HG02840 (cell line): ENCODE data around the gene TERT.
"Not testable (repeated sequence)": the region's sequence is repeated elsewhere in the genome, so short reads cannot be mapped to it uniquely, and the experiment has no call there.

Experiments used
- ATAC-seq: cut with Tn5 transposase; IDR thresholded peaks from one replicate; pipeline ENCODE4 v1.9.1; 2021; ENCODE audit warnings: mild to moderate bottlenecking, moderate library complexity, moderate number of reproducible peaks; ENCODE audit not compliant: unreplicated experiment, low FRiP score

TERT gene

GRCh38 chr5:1298067-1298551, 3.2 kb upstream of the TERT start:
- no peak for ATAC-seq

DNA sequence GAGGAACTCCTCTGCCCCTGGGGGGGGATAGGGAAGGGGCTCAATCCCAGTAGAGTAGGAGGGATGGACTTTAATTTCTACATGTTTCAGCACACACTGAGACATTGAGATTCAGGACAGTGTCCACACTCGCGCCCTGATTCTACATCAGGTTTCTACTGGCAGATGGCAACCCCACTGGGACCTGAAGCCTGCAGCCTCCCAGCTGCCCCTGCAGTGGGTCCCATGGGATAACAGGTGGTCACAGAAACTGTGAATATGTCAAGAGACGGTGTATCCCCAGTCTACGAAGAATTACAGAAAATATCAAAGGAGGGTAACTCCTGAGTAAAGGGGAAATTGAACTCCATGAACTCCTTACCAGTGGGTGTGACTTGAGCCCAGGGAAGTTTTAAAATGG, 2.4 kb upstream of the TERT start:
- ATAC-seq, result no peak

GRCh38 chr5:1295650-1296037, 776 bp upstream of the TERT start:
- ATAC-seq, result no peak

DNA sequence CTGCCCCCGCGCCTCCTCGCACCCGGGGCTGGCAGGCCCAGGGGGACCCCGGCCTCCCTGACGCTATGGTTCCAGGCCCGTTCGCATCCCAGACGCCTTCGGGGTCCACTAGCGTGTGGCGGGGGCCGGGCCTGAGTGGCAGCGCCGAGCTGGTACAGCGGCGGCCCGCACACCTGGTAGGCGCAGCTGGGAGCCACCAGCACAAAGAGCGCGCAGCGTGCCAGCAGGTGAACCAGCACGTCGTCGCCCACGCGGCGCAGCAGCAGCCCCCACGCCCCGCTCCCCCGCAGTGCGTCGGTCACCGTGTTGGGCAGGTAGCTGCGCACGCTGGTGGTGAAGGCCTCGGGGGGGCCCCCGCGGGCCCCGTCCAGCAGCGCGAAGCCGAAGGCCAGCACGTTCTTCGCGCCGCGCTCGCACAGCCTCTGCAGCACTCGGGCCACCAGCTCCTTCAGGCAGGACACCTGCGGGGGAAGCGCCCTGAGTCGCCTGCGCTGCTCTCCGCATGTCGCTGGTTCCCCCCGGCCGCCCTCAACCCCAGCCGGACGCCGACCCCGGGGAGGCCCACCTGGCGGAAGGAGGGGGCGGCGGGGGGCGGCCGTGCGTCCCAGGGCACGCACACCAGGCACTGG, 548 bp downstream of the TERT start:
- ATAC-seq, result no peak

DNA sequence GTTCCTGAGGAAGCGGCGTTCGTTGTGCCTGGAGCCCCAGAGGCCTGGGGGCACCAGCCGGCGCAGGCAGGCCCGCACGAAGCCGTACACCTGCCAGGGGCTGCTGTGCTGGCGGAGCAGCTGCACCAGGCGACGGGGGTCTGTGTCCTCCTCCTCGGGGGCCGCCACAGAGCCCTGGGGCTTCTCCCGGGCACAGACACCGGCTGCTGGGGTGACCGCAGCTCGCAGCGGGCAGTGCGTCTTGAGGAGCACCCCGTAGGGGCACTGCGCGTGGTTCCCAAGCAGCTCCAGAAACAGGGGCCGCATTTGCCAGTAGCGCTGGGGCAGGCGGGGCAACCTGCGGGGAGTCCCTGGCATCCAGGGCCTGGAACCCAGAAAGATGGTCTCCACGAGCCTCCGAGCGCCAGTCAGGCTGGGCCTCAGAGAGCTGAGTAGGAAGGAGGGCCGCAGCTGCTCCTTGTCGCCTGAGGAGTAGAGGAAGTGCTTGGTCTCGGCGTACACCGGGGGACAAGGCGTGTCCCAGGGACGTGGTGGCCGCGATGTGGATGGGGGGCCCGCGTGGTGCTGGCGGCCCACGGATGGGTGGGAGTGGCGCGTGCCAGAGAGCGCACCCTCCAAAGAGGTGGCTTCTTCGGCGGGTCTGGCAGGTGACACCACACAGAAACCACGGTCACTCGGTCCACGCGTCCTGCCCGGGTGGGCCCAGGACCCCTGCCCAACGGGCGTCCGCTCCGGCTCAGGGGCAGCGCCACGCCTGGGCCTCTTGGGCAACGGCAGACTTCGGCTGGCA, 1.3 kb downstream of the TERT start:
- ATAC-seq, result no peak

DNA sequence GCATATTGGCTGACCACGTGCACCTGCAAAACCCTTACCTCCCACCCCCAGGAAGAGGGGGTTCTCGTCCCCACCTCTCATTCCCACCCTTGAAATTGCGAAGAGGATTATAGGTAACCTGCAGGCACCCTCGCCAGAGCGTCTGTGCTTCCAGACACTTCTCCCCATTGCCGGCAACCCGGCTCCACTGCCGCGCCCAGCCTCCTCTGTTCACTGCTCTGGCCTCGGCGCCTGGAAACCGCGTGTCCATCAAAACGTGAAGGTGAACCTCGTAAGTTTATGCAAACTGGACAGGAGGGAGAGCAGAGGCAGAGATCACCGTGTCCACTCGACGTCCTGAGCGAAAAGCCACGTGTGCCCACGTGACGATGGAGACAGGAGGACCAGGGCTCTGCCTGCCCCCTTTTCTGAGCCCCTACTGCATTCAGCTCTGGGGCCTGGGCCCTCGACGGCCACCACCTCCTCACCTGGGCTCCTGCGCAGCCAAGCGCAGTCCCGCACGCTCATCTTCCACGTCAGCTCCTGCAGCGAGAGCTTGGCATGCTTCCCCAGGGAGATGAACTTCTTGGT, 1.9 kb downstream of the TERT start:
- no peak for ATAC-seq

DNA sequence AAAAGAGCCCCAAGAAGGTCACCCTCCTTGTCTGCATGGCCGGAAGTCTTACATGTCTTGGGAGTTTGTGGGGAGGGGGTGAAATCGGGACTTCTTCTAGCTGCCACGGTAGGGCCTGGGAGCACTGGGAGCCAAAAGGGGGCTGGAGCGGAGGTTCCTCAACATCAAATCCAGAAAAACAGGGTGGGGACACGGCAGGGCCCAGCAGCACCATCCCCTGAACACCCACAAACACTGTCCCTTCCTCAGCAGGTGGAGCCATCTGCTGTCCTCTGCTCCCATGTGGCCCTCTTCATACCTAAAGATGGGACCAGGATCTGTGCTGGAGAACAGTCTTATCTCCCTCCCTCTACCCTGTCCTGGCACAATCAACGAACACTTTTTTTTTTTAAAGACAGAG, 2.7 kb downstream of the TERT start:
- no peak for ATAC-seq

GRCh38 chr5:1291611-1292080, 3.2 kb downstream of the TERT start:
- ATAC-seq, result no peak

DNA sequence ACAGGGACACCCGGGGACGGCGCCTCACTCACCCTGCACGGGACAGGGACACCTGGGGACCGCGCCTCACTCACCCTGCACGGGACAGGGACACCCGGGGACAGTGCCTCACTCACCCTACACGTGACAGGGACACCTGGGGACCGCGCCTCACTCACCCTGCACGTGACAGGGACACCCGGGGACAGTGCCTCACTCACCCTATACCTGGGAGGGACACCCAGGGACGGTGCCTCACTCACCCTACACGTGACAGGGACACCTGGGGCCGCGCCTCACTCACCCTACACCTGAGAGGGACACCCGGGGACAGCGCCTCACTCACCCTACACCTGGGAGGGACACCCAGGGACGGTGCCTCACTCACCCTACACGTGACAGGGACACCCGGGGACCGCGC, 3.9 kb downstream of the TERT start:
- ATAC-seq, result not testable (repeated sequence)

GRCh38 chr5:1289559-1289958, 5.3 kb downstream of the TERT start:
- ATAC-seq, result not testable (repeated sequence)

DNA sequence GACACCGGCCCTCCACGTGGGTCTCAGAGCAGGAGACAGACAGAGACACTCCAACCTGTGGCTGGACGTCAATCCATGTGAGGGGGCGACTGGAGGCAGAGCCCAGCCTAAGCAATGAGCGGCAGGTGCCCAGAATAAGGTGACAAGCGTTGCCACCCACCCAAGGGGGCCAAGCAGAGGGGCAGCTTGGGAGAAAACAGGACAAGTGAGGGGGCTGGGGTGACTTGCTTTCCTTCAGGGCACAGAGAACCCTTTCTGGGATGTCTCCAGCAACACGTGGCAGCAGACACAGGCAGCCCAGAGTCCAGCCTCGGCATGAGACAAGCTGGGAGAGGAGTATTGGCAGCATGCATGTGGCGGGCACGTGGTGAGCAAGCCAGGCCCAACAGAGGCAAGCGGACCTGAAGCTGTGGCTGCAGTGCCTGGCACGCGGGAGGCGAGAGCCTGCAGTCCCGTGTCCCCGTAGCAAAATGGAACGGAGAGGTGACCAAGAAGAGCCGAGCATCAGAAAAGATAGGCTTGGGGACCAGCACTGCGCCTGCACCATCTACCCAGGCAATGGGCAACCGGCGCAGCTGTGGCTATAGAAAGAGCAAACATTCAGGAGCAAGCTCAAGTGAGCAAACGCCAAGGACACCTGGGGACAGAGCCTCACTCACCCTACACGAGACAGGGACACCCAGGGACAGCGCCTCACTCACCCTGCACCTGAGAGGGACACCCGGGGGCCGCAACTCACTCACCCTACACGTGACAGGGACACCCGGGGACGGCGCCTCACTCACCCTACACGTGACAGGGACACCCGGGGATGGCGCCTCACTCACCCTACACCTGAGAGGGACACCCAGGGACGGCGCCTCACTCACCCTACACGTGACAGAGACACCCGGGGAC, 6.2 kb downstream of the TERT start:
- ATAC-seq, result no peak

DNA sequence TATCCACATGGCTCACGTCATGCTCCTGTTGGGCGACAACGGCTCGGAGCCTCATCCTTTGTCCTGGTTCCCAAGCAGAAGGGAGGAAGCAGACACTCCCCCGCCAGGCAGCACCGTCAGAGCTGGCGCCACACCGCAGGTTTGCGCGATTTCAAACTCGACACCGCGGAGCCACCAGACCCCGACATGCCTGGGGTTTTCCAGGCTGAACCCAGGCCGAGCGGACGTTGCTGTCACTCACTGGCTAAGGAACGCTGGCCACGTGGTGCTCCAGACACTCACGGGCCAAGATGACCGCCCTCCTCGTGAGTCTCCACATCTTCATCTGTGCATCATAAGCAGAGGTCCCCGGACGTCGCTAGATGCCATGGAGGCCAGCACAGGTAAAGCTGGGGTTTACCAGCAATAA, 9.0 kb downstream of the TERT start:
- no peak for ATAC-seq

- ATAC-seq, result no peak
Observed at GRCh38 chr5:1285141-1285540, 9.7 kb downstream of the TERT start.

DNA sequence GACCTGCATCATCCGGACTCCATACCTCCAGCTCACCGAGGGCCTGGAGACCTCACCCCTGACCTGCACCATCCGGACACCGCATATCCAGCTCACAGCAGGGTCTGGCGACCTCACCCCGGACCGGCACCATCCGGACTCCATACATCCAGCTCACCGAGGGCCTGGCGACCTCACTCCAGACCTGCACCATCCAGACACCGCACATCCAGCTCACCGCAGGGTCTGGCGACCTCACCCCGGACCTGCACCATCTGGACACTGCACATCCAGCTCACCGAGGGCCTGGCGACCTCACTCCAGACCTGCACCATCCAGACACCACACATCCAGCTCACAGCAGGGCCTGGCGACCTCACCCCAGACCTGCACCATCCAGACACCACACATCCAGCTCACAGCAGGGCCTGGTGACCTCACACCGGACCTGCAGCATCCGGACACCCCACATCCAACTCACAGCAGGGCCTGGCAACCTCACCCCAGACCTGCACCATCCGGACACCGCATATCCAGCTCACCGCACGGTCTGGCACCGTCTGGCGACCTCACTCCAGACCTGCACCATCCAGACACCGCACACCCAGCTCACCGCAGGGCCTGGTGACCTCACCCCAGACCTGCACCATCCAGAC, 10.4 kb downstream of the TERT start:
- not testable (repeated sequence) for ATAC-seq

DNA sequence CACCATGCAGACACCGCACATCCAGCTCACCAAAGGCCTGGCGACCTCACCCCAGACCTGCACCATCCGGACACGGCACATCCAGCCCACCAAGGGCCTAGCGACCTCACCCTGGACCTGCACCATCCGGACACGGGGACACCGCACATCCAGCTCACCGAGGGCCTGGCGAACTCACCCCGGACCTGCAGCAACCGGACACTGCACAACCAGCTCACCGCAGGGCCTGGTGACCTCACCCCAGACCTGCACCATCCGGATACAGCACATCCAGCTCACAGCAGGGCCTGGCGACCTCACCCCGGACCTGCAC, 11.2 kb downstream of the TERT start:
- ATAC-seq, result not testable (repeated sequence)

DNA sequence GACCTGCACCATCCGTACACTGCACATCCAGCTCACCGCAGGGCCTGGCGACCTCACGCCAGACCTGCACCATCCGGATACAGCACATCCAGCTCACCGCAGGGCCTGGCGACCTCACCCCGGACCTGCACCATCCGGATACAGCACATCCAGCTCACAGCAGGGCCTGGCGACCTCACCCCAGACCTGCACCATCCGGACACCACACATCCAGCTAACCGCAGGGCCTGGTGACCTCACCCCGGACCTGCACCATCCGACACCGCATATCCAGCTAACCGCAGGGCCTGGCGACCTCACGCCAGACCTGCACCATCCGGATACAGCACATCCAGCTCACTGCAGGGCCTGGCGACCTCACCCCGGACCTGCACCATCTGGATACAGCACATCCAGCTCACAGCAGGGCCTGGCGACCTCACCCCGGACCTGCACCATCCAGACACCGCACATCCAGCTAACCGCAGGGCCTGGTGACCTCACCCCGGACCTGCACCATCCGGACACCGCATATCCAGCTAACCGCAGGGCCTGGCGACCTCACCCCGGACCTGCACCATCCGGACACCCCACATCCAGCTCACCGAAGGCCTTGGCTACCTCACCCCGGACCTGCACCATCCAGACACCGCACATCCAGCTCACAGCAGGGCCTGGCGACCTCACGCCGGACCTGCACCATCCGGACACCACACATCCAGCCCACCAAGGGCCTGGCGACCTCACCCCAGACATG, 11.7 kb downstream of the TERT start:
- not testable (repeated sequence) for ATAC-seq

DNA sequence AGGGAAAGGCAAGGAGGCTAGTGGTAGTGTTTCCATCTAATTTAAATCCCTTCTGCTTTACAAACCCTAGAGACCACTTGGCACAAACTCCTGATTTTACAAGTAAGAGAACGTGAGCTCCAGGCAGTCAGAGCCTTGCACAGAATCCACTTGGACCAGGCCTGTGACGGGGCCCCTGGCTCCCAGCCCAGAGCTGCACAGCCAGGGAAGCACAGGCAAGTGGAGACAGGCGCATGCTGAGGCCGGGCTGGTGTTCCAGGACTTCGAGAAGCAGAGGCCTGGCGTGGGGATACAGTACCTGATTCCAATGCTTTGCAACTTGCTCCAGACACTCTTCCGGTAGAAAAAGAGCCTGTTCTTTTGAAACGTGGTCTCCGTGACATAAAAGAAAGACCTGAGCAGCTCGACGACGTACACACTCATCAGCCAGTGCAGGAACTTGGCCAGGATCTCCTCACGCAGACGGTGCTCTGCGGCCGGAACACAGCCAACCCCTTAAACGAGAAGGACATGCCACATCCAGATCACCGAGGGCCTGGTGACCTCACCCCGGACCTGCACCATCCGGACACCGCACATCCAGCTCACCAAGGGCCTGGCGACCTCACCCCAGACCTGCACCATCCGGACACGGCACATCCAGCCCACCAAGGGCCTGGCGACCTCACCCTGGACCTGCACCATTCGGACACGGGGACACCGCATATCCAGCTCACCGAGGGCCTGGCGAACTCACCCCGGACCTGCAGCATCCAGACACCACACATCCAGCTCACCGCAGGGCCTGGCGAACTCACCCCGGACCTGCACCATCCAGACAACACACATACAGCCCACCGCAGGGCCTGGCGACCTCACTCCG, 12.5 kb downstream of the TERT start:
- no peak for ATAC-seq

- ATAC-seq, result no peak
Observed at GRCh38 chr5:1281038-1281882, 13.6 kb downstream of the TERT start.
